NCI-H2196 treated with DMSO at 0.1 percent for 48 hours (cell line): ENCODE results near the gene MAEA.

ENCODE experiments used
- DNase-seq: peaks from one replicate; lab custom pipeline; 2025; ENCODE audit not compliant: unreplicated experiment; lab: John Stamatoyannopoulos, UW

The MAEA gene

DNA sequence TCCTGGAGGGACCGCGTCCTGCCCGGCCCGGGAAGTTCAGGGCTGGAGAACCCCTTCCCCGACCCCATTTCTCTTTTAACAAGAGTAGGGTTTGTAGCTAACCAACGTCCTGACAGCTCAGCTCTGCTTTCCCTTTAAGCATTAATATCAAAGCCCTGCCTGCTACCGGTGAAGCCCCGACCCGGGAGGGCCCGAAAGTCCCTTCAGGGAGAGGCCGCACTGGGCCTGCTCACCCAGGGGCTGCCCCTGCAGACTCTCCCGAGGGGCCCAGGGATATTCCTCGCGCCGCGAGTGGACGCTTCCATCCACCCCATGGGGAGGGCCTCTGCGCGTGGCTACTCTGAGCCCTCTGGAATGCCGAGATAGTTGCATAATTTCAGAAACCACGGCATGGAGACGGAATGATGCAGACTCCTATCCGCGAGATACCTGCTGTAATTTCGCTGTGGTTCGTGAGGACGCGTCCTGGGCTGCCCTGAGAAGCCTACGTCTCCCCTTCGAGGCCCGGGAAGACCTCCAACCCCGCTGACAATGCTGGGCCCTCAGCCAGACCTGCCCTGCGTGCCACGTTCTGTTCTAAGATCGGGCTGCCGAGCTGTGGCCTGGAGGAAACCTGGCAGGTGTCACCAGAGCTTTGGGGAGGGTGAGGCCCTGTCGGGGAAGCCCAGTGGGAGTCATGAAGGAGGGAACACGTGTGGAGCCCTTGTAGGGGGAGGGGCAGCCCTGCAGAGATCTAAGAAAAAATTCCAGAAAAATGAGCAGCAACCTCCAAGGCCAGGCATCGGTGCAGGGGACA, 39.8 kb upstream of the MAEA start:
- no peak for DNase-seq

DNA sequence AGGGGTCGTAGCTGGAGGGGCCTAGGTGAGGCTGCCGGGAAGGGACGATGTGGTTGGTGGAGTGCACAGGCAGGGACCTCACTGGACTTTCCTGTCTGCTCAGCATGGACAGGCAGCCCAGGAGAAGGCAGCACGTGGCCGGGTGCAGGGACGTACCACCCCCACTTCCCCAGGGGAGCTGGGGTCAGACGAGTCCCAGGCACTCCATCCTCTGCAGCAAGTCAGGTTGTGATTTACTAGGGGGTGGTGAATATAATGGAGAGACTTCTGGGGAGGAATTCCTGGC, 39.2 kb upstream of the MAEA start:
- no peak for DNase-seq

DNA sequence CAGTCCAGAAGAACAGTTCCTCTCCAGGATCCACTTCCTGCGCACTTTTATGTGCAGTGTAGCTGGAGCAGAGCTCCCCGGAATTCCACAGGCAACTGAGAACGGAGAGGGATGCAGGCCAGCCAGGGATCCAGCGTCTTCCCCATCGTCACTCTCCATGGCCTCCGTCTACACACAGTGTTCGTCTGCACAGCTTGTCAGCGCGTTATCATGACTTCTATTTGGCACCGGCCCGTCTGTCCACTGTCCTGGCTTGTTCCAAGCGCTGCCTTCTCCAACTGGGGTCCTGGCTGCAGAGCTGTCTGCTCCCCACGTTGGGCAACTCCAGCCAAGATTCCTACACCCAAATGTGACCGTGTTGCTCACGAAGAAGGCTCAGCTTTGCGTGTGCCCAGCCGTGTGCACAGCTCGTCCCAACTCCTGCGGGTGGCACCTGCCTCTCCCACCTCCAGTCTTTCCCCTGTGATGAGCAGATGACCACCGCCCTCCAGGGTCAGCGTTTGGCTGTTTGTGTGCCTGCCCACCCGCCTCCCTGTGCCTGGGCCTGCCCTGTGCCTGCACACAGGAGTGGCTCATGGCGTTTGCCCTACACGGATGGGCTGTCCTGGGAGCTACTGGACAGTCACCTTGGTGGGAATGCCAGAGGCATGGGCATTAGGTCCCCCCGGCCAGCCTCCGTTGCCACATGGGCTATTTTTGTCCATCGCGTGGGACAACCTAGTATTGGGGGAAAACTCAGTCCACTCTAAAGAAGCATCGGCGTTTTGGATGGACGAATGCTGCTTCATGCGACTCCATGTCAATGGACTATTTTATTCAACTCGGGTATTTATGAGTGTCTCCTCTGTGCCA, 38.5 kb upstream of the MAEA start:
- no peak for DNase-seq

DNA sequence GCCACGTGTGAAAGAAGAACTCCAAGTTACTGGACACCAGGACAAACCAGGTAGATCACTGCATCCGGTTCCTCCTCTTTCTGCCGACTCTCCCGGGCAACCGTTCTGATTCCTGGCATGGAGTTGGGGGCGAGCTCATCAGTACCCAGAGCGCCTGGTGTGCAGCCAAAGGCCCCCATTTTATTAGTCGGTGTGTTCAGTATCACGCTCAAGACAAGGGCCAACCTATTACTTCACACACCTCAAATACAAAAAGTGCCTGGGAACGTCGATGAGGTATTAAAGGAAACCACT, 38.0 kb upstream of the MAEA start:
- no peak for DNase-seq

DNA sequence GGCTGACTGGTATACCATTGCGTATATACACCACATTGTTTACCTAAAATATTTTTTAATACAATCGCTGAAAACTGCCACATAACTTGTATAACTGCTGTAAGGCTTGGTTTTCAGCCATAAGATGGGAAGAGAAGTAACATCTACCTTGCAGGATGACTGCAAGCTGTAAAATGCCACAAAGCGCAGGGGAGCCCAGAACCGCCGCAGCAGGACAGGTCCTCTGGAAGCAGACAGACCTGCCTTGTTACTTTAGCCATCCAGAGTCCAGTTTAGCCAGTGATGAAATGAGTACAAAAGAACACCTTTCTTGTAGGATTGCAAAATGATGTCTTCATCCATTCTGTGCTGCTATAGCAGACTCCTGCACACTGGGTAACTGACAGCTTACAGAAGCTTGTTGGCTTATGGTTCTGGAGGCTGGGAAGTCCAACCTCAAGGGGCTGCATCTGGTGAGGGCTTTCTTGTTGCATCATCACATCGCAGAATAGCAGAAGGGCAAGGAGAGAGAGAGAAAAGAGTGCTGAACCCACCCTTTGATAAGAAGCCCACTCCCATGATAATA, 36.7 kb upstream of the MAEA start:
- no peak for DNase-seq

DNA sequence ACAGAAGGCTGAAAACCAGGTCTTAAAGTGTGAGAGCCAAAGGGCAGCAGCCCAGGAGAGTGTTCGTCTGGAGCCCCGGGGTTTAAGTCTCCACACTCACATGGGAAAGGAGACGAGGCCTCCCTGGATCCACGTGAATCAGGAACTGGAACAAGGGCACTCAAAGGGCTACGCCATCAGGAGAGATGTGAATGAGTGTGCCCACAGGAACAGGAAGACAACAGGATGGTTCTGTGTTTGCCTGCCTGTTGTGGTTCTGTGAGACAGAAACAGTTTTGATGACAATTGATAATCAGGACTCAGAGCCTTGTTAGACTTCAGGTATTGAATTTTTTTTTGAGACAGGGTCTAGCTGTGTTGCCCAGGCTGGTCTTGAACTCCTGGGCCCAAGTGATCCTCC, 35.9 kb upstream of the MAEA start:
- no peak for DNase-seq

DNA sequence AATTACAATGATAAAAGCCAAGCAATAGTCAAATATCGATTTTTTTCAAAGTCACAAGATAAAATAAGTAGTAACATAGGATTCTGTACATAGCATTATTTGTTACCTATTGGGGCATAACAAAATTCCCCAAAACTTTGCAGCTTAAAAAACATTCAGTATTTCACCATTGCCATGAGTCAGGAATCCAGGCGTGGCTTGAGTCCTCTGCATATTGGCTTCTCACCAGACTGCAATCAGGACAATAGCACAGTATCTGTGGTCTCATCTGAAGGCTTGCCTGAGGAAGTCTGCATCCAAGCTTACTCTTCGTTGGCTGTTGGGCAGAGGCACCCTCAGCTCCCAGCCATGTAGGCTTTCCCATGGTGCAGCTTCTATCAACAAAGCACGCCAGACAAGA, 34.5 kb upstream of the MAEA start:
- no peak for DNase-seq

DNA sequence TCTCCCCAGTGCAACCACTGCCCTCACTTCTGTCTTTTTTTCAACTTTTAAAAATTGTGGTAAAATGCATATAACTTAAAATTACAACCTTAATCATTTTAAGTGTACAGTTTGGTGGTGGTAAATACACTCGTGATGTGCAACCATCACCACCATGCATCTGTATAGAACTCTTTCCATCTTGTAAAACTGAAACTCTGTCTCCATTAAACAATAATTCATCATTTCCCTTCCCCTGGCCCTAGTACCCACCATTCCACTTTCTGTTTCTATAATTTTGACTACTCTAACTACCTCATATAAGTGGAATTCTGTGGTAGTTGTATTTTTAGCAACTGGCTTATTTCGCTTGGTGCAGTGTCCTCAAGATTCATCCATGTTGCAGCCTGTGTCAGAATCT, 34.0 kb upstream of the MAEA start:
- no peak for DNase-seq

DNA sequence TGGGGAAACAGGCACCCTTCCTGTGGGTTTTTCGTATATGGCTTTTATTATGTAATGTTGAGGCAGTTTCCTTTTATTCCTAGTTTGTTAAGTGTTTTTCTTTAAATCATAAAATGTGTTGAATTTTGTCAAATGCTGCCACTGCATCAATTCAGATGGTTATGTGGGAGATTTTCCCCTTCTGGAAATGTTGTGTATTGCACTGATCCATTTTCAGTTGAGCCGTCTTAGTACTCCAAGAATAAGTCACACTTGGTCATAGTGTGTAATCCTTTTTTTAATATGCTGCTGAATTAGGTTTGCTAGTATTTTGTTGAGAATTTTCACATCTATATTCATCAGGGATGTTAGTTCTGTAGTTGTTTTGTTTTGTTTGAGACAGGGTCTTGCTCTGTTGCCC, 31.2 kb upstream of the MAEA start:
- no peak for DNase-seq

DNA sequence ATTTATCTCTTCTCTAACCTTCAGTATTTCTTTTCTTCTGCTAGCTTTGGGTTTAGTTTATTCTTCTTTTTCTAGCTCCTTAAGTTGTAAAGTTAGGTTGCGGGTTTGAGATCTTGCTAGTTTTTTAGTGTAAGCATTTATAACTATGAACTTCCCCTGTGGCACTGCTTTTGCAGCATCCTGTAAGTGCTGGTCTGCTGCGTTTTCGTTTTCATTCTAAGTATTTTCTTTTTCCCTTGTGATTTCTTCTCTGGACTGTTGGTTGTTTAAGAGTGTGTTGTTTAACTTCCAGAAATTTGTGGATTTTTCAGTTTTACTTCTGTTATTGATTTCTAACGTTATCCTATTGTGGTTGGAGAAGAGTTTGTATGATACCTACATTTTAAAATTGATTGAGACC, 29.7 kb upstream of the MAEA start:
- DNase-seq = no peak

DNA sequence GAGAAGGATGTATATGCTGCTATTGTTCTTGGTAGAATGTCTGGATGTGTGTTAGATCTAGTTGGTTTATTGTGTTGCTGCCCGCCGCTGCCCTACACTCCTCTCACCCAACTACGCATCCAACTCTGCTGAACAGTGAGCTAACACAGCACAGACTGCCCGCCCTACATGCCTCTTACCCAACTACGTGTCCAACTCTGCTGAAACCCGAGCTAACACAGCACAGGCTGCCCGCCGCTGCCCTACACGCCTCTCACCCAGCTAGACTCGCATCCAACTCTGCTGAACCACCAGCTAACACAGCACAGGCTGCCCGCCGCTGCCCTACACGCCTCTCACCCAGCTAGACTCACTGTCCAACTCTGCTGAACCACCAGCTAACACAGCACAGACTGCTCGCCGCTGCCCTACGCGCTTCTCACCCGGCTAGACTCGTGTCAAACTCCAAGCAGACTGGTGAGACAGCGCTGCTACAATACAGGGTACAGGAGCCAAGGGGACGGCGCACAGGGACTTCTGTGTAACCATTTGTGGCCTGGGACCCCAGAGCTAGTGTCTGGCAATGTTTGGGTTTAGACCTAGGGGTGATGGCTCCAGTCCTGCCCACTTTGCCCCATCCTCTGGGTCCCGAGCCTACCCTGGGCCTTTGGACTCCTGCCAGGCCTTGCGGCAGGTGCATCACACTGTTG, 29.1 kb upstream of the MAEA start:
- no peak for DNase-seq

DNA sequence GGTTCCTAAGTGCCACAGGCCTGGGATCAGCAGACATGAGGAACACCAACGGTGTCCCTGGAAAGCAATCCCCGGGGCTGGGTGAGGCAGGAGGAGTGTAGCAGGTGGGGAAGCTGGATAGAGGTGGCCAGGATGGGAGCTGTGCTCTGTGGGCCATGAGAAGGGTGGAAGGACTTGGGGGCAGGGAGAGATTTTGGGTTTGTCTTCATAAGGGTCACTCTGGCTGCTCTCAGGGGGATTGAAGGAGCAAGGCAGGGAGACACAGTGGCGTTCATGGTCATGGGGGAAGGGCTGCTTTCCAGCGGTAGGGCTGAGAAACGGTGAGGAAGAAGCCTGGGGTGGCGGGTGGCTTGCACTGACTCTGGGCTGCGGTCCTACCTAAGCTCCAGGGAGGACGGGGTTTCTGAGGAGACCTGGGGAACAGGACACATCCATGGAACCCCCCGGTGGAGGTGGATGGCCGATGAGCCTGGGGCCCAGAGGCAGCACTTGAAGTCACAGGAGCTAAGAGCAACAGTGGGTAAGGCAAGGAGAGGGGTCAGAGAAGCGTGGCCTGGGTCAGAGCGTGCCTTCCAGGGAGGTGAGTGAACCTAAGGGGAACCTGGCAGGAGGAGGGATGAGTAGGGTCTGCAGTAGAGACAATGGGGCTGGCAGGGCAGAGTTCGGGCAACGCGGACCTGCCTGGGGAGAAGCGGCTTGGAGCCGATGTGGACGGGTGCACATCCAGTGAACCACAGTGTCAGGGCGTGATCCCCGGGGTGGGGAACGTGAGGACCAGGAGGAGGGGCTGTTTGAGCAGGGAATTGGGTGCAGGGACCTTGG, 28.4 kb upstream of the MAEA start:
- DNase-seq = no peak

DNA sequence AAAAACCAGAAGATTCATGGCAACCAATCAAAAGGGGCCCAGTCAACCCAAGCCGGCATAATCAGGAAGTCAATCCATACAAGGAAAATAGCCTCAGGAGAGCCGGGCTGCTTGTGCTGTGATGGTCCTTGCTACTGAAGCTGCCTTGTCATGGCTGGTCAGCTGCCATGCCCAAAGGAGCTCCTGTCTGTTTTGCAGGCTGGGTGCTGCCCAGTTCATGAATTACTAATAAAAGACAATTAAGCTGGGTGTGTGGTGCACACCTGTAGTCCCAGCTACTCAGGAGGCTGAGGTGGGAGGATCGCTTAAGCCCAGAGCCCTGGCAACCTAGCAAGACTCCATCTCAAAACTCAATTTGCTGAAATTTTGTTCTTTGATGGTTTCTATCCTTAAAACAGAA, 24.7 kb upstream of the MAEA start:
- DNase-seq = no peak

DNA sequence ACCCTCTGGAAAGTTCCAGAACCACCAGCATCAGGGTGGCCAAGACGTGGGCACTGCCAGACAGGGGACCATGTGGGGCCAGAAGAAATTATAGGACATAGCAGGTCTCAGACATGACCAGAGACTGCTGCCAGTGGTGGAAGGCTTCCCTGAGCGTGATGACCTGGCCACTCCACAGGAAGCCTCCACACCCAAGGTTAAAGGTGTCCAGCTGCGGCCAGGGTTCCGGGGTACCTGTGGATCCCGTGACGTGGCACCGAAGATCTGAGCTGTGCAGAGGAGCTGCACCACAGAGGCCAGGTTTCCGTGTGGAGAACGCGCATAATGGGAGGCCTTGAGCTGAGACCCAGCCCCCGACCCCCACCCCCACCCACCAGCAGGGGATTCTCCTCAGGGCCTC, 24.3 kb upstream of the MAEA start:
- no peak for DNase-seq

DNA sequence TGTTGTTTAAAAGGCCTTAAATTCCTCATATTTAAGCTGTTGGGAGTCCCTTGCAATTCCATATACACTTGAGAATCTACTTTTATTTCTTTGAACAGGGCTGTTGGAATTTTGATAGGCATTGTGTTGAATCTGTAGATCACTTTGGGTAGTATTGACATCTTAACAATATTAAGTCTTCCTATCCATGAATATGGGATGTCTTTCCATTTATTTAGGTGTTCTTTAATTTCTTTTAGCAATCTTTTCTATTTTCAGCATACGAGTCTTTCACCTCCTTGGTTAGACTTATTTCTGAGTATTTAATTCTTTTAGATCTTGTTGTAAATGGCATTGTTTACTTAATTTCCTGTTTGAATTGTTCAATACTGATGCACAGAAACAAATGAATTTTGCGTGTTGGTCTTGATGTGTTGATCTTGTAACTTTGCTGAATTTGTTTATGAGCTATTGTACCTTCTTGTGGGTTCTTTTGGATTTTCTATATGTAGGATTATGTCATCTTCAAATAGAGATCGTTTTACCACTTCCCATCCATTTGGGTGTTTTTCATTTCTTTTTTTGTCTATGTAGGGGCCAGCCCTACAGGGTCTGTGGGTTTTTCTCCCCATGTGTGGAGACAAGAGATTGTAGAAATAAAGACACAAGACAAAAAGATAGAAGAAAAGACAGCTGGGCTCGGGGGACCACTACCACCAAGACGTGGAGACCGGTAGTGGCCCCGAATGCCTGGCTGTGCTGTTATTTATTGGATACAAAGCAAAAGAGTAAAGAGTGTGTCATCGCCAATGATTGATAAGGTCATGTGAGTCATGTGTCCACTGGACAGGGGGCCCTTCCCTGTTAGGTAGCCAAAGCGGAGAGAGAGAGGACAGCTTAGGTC, 22.6 kb upstream of the MAEA start:
- DNase-seq = no peak

DNA sequence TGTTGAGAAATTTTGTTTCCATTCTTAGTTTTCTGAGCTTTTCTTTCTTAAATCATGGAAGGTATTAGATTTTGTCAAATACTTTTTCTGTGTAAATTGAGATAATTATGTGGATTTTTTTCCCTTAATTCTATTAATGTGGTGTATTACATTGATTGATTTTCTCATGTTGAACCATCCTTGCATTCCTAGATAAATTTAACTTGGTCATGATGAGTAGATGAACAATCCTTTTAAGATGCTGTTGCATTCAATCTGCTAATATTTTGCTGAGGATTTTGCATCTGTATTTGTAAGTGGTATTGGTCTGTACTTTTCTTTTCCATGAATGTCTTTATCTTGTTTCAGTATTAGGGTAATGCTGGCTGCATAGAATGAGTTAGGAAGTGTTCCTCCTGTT, 20.5 kb upstream of the MAEA start:
- DNase-seq = no peak

DNA sequence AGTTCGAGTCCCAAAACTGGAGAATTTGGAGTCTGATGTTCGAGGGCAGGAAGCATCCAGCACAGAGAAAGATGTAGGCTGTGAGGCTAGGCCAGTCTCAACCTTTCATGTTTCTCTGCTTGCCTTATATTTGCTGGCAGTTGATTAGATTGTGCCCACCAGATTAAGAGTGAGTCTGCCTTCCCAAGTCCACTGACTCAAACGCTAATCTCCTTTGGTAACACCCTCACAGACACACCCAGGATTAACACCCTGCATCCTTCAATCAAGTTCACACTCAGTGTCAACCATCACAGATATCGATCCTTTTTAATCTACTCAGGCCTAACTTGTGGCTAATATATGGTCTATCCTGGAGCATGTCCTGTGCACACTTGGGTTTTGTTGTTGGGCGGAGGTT, 18.0 kb upstream of the MAEA start:
- DNase-seq = no peak

DNA sequence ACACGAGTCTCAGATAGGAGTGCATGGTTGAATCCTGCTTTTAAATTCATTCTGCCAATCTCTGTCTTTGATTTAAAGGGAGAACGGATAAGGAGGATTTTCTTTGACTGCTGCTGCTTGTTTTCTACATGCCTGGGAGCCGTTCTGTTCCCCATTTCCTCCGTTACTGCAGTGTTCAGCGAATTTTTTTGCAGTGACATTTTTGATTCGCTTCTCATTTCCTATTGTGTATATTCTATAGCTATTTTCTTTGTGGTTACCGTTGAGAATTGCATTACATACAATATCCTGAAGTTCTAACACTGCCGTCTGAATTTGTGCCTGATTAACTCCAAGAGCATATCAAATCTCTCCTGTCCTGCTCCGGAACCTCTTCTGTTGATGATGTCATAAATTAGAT, 14.8 kb upstream of the MAEA start:
- DNase-seq = no peak

DNA sequence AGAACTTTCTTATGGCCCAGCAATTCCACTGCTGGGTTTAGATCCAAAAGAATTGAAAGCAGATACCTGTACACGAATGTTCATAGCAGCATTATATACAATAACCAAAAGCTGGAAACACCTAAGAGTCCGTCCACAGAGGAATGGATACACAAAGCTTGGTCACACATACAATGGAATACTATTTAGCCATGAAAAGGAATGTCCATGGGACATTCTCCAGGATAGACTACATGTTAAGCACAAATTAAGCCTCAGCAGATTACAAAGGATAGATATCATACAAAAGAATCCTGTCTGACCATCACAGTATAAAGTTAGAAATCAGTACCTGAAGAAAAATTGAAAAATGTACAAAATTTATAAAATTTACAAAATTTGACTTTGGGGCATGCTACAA, 12.7 kb upstream of the MAEA start:
- DNase-seq = no peak
